TTC549 (cell line): ENCODE results near the gene SH3BGRL2.
"Not testable (repeated sequence)": the region's sequence is repeated elsewhere in the genome, so short reads cannot be mapped to it uniquely, and the experiment has no call there.

Source experiments
- FAIRE-seq: peaks from 2 replicates; lab custom pipeline; 2012; peaks lifted over from hg19 to GRCh38; lab: Jason Lieb, UNC

The SH3BGRL2 gene

GRCh38 chr6:79614326-79615305 lies 16.5 kb upstream of the SH3BGRL2 start:
- FAIRE-seq = no peak

GRCh38 chr6:79617518-79617941 lies 13.6 kb upstream of the SH3BGRL2 start:
- FAIRE-seq = no peak

DNA sequence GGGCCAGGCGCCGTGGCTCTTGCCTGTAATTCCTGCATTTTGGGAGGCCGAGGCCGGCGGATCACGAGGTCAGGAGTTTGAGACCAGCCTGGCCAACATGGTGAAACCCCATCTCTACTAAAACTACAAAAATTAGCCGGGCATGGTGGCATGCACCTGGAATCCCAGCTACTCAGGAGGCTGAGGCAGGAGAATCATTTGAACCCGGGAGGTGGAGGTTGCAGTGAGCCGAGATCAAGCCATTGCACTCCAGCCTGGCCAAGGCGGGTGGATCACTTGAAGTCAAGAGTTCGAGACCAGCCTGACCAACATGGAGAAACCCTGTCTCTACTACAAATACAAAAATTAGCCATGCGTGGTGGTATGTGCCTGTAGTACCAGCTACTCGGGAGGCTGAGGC lies 12.7 kb upstream of the SH3BGRL2 start:
- FAIRE-seq = not testable (repeated sequence)

GRCh38 chr6:79621579-79621978 lies 9.6 kb upstream of the SH3BGRL2 start:
- FAIRE-seq = no peak

DNA sequence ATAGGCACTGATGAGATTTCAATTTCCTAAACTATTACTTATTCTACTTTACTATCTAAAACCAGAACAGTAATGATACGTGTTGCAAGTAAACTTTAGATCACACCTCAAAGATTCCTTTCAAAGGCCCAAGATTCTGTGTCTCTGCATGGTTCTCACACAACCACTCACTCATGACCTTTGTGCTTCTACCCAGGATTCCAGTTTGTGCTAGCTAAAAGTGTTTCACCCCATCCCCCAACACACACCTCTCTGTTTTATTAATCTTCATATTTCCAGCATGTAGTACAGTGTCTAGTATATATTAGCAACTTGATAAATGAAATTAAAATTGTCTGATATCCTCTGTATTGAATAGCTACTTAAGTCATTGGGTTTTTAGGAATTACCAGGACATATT lies 8.8 kb upstream of the SH3BGRL2 start:
- FAIRE-seq = no peak

DNA sequence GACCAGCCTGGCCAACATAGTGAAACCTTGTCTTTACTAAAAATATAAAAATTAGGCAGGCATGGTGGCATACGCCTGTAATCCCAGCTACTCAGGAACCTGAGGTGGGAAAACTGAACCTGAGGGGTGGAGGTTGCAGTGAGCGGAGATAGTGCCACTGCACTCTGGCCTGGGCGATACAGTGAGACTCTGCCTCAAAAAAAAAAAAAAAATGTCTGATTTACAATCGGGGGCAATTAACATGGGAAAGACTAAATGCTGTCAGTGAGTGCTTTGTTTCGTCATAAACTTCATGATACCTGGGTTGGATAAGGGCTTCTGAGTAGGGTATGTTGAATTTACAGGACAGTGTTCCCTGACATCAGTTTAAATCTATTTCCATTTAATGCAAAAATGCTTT lies 8.0 kb upstream of the SH3BGRL2 start:
- no peak for FAIRE-seq

DNA sequence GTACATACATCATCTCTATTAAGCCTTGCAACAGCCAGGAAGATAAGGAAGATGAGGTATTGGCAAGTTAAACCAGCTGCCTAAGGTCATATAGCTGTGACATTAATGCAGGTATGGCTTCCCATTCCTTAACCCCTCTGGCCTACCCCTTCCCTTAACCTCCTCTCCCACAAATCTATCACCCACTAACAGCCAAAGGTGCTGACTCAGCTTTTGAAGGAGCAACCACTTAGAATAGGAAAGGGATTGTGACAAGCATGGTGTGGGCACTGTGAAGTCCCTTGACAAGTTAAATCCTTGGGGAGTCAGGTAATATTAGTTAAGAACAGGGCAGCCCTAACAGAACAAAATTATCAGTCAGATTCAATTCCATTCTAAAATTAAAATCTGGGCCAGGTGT lies 5.4 kb upstream of the SH3BGRL2 start:
- no peak for FAIRE-seq

GRCh38 chr6:79626811-79627210 lies 4.3 kb upstream of the SH3BGRL2 start:
- FAIRE-seq = no peak

DNA sequence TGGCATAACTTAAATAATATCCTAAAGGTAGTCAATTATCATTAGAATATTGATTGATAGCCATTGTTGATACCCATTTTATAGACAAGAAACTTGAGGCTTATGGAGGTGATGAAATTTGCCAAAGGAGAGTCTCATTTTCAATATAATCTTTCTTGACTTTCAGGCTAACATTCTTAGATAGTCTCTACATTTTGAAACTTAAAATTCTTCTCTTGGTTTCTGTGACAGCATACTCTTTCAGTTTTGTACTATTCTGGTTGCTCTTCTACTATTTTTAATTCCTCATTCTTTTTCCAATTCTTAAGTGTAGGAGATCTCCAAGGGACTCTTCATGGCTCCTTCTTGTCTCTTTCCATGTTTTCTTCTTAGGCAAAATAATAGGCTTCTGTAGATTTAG lies 3.7 kb upstream of the SH3BGRL2 start:
- FAIRE-seq = no peak

GRCh38 chr6:79628466-79629288 lies 2.5 kb upstream of the SH3BGRL2 start:
- no peak for FAIRE-seq

DNA sequence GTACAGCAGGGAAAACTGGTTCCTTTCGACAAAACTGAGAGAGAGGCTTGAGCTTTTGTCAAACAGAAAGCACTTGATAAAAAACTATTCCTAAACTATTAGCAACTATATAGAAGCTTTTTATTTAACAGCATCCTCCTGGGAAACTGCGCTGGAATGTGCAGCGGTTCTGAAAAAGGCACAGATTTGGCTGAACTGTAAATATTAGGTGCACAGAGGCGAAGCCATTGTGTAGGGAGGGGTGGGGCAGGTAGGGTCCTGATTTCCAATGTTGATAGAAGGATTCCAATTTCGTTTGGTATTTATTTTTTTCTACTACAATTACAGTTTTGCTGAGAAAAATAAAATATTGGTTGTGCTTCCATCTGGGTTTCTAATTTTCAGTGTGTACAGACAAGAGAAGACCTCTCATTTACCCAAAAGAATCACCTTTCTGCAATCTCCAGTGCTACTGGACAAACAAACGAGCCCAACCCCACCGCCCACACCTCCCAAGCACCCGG lies 698 bp upstream of the SH3BGRL2 start:
- no peak for FAIRE-seq

- FAIRE-seq = no peak
Observed at GRCh38 chr6:79631693-79632172, 604 bp downstream of the SH3BGRL2 start.

DNA sequence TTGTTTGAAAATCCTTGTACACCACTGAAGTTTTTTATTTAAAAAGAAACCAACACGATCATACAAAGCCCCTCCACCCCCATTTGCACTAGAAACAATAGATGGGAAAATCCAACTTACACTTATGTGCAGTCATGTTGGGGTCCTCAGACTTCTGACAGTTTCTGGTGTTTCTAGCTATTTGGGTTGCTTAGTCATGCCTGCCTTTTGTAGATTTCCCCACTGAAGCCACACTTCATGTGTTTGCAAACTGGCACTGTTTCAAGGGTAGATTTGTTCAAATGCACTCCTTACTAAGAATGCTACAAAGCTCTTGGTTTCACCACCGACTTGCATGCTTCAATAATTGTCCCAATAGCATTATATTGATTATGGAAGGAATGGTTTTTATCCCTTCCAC lies 1.5 kb downstream of the SH3BGRL2 start:
- no peak for FAIRE-seq

DNA sequence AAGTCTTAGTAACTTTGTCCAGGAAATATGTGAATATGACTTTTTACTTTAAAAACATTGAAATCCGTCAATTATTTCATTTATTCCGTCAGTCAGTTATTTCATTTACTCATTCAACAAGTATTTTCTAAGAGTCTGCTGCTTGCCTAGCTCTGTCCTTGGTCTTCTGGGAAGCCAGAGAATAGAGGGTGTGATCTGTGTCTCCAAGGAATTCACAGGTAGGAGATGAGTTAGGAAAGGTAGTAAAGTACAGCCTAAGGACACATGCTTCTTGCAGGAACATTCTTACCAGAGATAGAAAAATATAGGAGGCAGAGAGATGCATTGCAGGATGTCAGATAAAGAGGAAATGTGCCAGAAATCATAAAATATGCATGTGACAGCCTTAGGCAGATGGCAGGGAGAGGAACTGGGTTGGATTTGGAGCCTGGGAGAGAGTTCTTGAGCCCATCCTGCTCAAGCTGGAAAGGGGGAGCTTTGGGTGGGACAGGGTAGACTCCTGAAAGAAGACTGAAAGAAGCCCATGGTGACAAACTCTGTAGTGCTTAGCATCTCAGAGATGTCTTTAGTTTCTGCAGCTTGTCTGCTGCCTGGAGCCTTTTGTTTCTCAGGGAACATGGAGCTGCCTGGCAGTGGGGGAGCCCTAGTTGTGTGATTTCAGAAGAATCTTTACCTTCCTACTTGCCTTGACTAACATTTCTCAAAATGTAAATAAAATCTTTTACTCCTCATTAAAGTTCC lies 3.5 kb downstream of the SH3BGRL2 start:
- no peak for FAIRE-seq

DNA sequence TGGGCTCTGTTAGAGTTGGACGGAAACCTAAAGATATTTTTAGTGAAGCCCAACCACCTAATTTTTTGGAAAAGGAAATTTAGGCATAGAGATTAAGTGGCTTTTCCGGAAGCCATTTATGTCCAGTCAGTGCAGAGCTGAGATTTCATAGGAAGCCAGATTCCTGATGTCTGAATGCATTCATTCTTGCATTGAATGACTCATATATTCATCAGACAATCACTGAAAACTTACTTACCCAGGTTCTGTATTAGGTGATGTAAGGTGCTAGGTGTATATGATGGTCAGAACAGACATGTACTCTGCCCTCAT lies 4.1 kb downstream of the SH3BGRL2 start:
- FAIRE-seq = no peak

DNA sequence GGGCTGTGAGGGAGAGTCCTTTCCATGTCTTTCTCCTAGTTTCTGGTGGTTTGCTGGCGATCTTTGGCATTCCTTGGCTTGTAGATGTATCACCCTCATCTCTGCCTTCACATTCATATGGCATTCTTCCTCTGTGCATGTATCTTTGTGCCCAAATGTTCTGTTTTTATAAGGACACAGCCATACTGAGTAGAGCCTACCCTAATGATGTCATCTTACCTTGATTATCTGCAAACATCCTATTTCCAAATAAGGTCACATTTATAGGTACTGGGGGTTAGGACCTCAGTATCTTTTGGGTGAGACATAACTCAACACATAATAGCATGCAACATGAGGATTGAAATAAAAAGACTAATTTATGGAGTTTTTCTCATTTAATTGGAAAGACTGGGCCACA lies 5.5 kb downstream of the SH3BGRL2 start:
- FAIRE-seq = no peak

GRCh38 chr6:79640146-79641111 lies 9.3 kb downstream of the SH3BGRL2 start:
- no peak for FAIRE-seq

DNA sequence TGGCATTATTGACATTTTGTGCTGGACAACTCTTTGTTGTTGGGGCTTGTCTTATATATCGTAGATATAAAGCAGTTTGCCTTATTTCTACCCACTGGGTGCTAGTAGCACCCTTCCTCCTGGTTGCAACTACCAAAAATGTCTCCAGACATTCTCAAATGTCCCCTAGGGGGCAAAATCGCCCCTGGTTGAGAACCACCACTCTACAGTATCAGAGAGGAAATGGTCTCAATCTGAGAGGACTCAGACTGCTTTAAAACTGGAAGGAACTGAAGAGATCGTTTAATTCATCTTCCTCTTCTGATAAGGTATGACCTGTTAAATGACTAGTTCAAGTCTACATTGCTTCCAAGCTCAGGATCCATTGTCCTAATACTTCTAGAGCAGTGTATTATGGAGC lies 14.9 kb downstream of the SH3BGRL2 start:
- no peak for FAIRE-seq

DNA sequence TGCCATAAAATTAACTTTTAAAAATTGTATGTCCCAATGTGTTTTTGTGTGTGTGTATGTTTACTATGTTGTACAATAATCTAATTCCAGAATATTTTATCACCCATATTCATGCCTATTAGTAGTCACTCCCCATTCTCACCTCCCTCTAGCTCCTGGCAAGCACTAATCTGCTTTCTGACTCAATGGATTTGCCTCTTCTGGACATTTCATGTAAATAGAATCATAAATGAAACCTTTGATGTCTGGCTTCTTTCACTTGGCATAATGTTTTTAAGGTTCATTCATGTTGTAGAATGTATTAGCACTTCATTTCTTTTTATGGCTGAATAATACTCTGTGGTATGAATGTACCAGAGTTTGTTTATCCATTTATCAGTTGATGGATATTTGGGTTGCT lies 15.4 kb downstream of the SH3BGRL2 start:
- no peak for FAIRE-seq

- no peak for FAIRE-seq
Observed at GRCh38 chr6:79647741-79648140, 16.6 kb downstream of the SH3BGRL2 start.

DNA sequence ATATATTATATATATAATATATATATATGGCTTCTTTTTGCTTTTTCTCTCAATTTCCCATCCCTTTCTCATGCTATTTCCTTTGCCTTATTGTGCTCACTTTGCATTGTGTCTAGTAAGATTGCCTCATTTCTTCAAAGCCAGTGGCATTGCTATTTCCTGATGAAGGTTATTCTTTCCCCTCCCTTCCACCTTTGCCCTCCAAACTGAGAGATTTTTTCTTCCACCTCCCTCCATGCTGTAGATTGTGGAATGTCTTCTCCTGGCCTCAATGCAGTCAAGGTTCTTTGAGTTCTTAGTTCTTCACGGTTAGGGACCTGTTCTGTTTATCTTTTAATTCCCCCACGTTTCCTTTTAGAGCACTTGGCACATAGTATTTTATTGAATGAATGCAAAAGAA lies 17.2 kb downstream of the SH3BGRL2 start:
- FAIRE-seq = no peak
